ENCODE measurements around the gene SEMA5B.

SEMA5B gene

GRCh38 chr3:122984007-122984406, 43.6 kb downstream of the SEMA5B start:
- no peaks in the 10 kb centered on the region for H3K27me3 ChIP-seq (ENCODE audit: low read length)

GRCh38 chr3:122982216-122983185, 45.1 kb downstream of the SEMA5B start:
- Histone ChIP-seq H3K4me3 (ENCODE audit: insufficient read depth, low read length, poor library complexity, severe bottlenecking) (no peak overlapping the region), H3K9me3 (ENCODE audit: insufficient read depth, low read length) (no peaks in the 10 kb centered on the region), H3K27me3 (ENCODE audit: low read length) (no peaks in the 10 kb centered on the region), H3F3A (ENCODE audit: insufficient read depth) (no peaks in the 10 kb centered on the region), H4K20me1 (ENCODE audit: low read depth, low read length) (no peaks in the 10 kb centered on the region), H3K36me3 (ENCODE audit: low read length) (no peaks in the 10 kb centered on the region), H2AFZ (ENCODE audit: low read depth, low read length, severe bottlenecking) (no peak overlapping the region), H3K79me2 (ENCODE audit: insufficient read depth, low read length) (no peaks in the 10 kb centered on the region), H3K27ac (ENCODE audit: low read depth, low read length) (no peak overlapping the region), H3K4me2 (ENCODE audit: low read depth, low read length, poor library complexity, severe bottlenecking) (no peak overlapping the region), H3K9me2 (replicated peaks; ENCODE audit: insufficient read depth, low read length) (no peaks in the 10 kb centered on the region), H3K9ac (ENCODE audit: low read length) (no peak overlapping the region)
- no peak for TF ChIP-seq EZH2phosphoT487 (conservative IDR thresholded peaks at IDR 0.05; ENCODE audit: low read length)
- TF ChIP-seq CTCF (IDR thresholded peaks at IDR 0.05; ENCODE audit: insufficient read depth, low read length, poor library complexity, severe bottlenecking): no peak

More at GRCh38 chr3:122984007-122984406, 43.6 kb downstream of the SEMA5B start:
- no peak overlapping the region for H2AFZ ChIP-seq (ENCODE audit: low read depth, low read length, severe bottlenecking)
- no peak overlapping the region for H3K4me3 ChIP-seq (ENCODE audit: insufficient read depth, low read length, poor library complexity, severe bottlenecking)
- H3K9me3 ChIP-seq (ENCODE audit: insufficient read depth, low read length): no peaks in the 10 kb centered on the region
- H3K9me2 ChIP-seq (replicated peaks; ENCODE audit: insufficient read depth, low read length): no peaks in the 10 kb centered on the region
- H3K9ac ChIP-seq (ENCODE audit: low read length): no peak overlapping the region
- H3K36me3 ChIP-seq (ENCODE audit: low read length): no peaks in the 10 kb centered on the region
- TF ChIP-seq CTCF (IDR thresholded peaks at IDR 0.05; ENCODE audit: insufficient read depth, low read length, poor library complexity, severe bottlenecking): no peak
- TF ChIP-seq EZH2phosphoT487 (conservative IDR thresholded peaks at IDR 0.05; ENCODE audit: low read length): no peak
- H3K4me2 ChIP-seq (ENCODE audit: low read depth, low read length, poor library complexity, severe bottlenecking): no peak overlapping the region
- H4K20me1 ChIP-seq (ENCODE audit: low read depth, low read length): no peaks in the 10 kb centered on the region
- H3K27ac ChIP-seq (ENCODE audit: low read depth, low read length): no peak overlapping the region
- no peaks in the 10 kb centered on the region for H3F3A ChIP-seq (ENCODE audit: insufficient read depth)
- H3K79me2 ChIP-seq (ENCODE audit: insufficient read depth, low read length): no peaks in the 10 kb centered on the region

- Histone ChIP-seq H3K4me3 (ENCODE audit: insufficient read depth, low read length, poor library complexity, severe bottlenecking) (no peak overlapping the region), H2AFZ (ENCODE audit: low read depth, low read length, severe bottlenecking) (no peak overlapping the region), H3F3A (ENCODE audit: insufficient read depth) (no peaks in the 10 kb centered on the region), H3K9me3 (ENCODE audit: insufficient read depth, low read length) (no peaks in the 10 kb centered on the region), H3K9me2 (replicated peaks; ENCODE audit: insufficient read depth, low read length) (no peaks in the 10 kb centered on the region), H3K27me3 (ENCODE audit: low read length) (no peaks in the 10 kb centered on the region), H3K4me2 (ENCODE audit: low read depth, low read length, poor library complexity, severe bottlenecking) (no peak overlapping the region), H3K27ac (ENCODE audit: low read depth, low read length) (no peak overlapping the region), H3K36me3 (ENCODE audit: low read length) (no peaks in the 10 kb centered on the region), H4K20me1 (ENCODE audit: low read depth, low read length) (no peaks in the 10 kb centered on the region), H3K9ac (ENCODE audit: low read length) (no peak overlapping the region), H3K79me2 (ENCODE audit: insufficient read depth, low read length) (no peaks in the 10 kb centered on the region)
- TF ChIP-seq CTCF (IDR thresholded peaks at IDR 0.05; ENCODE audit: insufficient read depth, low read length, poor library complexity, severe bottlenecking): no peak
- TF ChIP-seq EZH2phosphoT487 (conservative IDR thresholded peaks at IDR 0.05; ENCODE audit: low read length): no peak
Measured at GRCh38 chr3:122979211-122979610, 48.4 kb downstream of the SEMA5B start.
